Body of pancreas (tissue), 4 donors: ENCODE results near the gene CXCL5. TPM values are rescaled to one million over a fixed set of nuclear protein-coding genes. Genes with fewer than 3 reads are reported as not detected.

Experiments
- ATAC-seq: fragments of 150-250 bp; one replicate; pipeline ENCODE4 v1.9.1; 2016
- DNase-seq, 4 donors: peaks; one replicate each; pipeline ENCODE4 v3.0.0-alpha.2; 2019
- H3K27ac ChIP-seq, 4 donors: fragments of 200-600 bp; sonication (generic); 1 replicate in 3 of 4; 2 replicates in 1 of 4; pipeline versions ENCODE4 v1.5.1 to v1.6.1; 2016 to 2019; ENCODE audit warnings: mild to moderate bottlenecking in 1 of 4, mixed read lengths in 1 of 4, moderate library complexity in 1 of 4
- H3K27me3 ChIP-seq, 2 donors: fragments of 200-600 bp; sonication (generic); one replicate each; pipeline ENCODE4 v1.6.0; 2016; ENCODE audit warnings: mild to moderate bottlenecking in 1 of 2
- H3K36me3 ChIP-seq, 2 donors: fragments of 200-600 bp; sonication (generic); replicated peaks in 1 of 2; 2 replicates each; pipeline ENCODE4 v1.5.1; 2016; ENCODE audit warnings: low read depth in 2 of 2; ENCODE audit not compliant: insufficient read depth in 1 of 2
- H3K4me1 ChIP-seq: fragments of 200-600 bp; sonication (generic); one replicate; pipeline ENCODE4 v1.6.0; 2016
- H3K4me3 ChIP-seq, 2 donors: fragments of 200-600 bp; sonication (generic); 1 replicate in 1 of 2; 2 replicates in 1 of 2; pipeline ENCODE4 v1.5.1; 2016 to 2019
- H3K9me3 ChIP-seq, 3 donors: fragments of 200-600 bp; sonication (generic); 1 replicate in 2 of 3; 2 replicates in 1 of 3; pipeline ENCODE4 v1.5.1; 2016
- POLR2A ChIP-seq, 3 donors: fragments of 450-650 bp; IDR thresholded peaks; one replicate each; pipeline ENCODE4 v1.6.1; 2016; ENCODE audit warnings: antibody characterized with exemption in 3 of 3, mild to moderate bottlenecking in 2 of 3
- WGBS, 2 donors: methylation state at CpG; one replicate each; pipeline ENCODE4 v1.1.5; 2017; 5-methylcytosine and 5-hydroxymethylcytosine counted together
- intact Hi-C: fragments of 100-400 bp; cut with DNase I; formaldehyde crosslinking; loops from one replicate; pipeline ENCODE4 v1.15.1; 2023
- total RNA-seq, 2 donors: library from RNA; depleted of rRNA; stranded (reverse); fragments of >200 nt; gene quantifications; one replicate each; pipeline ENCODE4 v1.1.0, GENCODE V29; 2016
- TF ChIP-seq, protein P1 (sequence below), 7 experiments: fragments of 450-650 bp in 4 of 7; fragments of 200-600 bp in 3 of 7; sonication (generic) in 3 of 7; IDR thresholded peaks; one replicate each; pipeline ENCODE4 v1.5.1; 2016 to 2019; ENCODE audit warnings: antibody characterized with exemption in 7 of 7

CXCL5 gene
- total RNA-seq, 2 donors from 2014 or later = not detected

DNA sequence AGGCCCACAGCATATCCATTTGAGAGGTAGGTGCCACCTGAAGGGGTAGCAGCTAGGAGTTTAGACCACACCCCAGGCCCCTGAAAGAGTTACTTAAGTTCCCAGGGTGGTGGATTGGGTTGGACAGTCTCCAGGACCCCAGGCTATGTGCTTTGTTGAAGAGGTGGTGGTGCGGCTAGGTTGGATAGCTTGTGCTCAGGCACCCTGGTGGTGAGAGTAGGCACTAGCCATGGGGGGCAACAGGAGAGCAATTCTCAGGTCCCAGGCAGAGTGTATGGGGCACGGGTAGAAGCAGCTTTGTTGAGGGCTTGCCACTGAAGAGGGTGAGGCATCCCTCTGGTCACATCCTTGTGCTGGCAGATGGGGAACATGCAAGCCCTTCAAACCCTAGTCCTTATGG lies 22.3 kb downstream of the CXCL5 start:
- no peaks in the 10 kb centered on the region for H3K36me3 ChIP-seq
- no peak overlapping the region for H3K27ac ChIP-seq
- no peaks in the 10 kb centered on the region for H3K4me1 ChIP-seq
- intact Hi-C loops = no loop called here
- H3K27me3 ChIP-seq = no peaks in the 10 kb centered on the region
- 82 to 88% methylated on average over 2 of the region's 2 CpGs for WGBS, 2 donors
- ATAC-seq = no peak
- no peak for TF ChIP-seq POLR2A (IDR thresholded peaks at IDR 0.05)
- TF ChIP-seq, protein P1, sequence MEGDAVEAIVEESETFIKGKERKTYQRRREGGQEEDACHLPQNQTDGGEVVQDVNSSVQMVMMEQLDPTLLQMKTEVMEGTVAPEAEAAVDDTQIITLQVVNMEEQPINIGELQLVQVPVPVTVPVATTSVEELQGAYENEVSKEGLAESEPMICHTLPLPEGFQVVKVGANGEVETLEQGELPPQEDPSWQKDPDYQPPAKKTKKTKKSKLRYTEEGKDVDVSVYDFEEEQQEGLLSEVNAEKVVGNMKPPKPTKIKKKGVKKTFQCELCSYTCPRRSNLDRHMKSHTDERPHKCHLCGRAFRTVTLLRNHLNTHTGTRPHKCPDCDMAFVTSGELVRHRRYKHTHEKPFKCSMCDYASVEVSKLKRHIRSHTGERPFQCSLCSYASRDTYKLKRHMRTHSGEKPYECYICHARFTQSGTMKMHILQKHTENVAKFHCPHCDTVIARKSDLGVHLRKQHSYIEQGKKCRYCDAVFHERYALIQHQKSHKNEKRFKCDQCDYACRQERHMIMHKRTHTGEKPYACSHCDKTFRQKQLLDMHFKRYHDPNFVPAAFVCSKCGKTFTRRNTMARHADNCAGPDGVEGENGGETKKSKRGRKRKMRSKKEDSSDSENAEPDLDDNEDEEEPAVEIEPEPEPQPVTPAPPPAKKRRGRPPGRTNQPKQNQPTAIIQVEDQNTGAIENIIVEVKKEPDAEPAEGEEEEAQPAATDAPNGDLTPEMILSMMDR (IDR thresholded peaks at IDR 0.05) = no peak
- no peak overlapping the region for H3K4me3 ChIP-seq
- H3K9me3 ChIP-seq = no peaks in the 10 kb centered on the region
- DNase-seq = no peak

DNA sequence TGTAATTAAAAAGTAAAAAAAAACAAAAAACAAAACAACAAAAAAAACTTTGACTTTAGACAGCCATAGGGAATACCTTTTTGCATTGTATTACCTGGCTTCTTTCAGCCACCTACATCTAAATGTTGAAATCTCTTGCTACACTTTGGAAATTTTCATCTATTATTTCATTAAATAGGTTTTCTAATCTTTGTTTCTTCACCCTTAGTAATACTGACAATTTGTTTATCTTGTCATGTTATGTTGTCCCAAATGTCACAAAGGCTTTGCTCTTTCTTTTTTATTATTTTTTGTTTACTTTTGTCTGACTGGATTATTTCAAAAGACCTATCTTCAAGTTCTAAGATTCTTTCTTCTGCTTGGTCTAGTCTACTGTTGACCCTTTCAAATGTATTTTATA lies 24.1 kb downstream of the CXCL5 start:
- Histone ChIP-seq H3K36me3 (no peaks in the 10 kb centered on the region), H3K27ac (no peak overlapping the region), H3K4me1 (no peaks in the 10 kb centered on the region), H3K9me3 (no peaks in the 10 kb centered on the region), H3K27me3 (no peaks in the 10 kb centered on the region), H3K4me3 (no peak overlapping the region)
- TF ChIP-seq POLR2A (IDR thresholded peaks at IDR 0.05) = no peak
- TF ChIP-seq, protein P1 (IDR thresholded peaks at IDR 0.05) = no peak
- DNase-seq = no peak
- no peak for ATAC-seq
- intact Hi-C loops = no loop called here

DNA sequence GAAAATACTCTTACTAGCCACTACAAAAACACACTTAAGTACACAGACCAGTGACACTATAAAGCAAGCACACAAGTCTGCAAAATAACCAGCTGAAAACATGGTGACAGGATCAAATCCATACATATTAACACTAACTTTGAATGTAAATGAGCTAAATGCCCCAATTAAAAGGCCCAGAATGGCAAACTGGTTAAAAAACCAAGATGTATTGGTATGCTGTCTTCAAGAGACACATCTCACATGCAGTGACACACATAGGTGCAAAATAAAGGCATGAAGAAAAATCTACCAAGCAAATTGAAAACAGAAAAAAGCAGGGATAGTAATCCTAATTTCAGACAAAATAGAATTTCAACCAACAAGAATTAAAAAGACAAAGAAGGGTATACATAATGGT lies 27.5 kb downstream of the CXCL5 start:
- TF ChIP-seq, protein P1 (IDR thresholded peaks at IDR 0.05) = no peak
- TF ChIP-seq POLR2A (IDR thresholded peaks at IDR 0.05) = no peak
- DNase-seq (no peak), ATAC-seq (no peak)
- no peaks in the 10 kb centered on the region for H3K9me3 ChIP-seq
- H3K36me3 ChIP-seq = no peaks in the 10 kb centered on the region
- intact Hi-C loops = no loop called here
- H3K27ac ChIP-seq = no peak overlapping the region
- no peaks in the 10 kb centered on the region for H3K27me3 ChIP-seq
- no peak overlapping the region for H3K4me3 ChIP-seq
- H3K4me1 ChIP-seq = no peaks in the 10 kb centered on the region

DNA sequence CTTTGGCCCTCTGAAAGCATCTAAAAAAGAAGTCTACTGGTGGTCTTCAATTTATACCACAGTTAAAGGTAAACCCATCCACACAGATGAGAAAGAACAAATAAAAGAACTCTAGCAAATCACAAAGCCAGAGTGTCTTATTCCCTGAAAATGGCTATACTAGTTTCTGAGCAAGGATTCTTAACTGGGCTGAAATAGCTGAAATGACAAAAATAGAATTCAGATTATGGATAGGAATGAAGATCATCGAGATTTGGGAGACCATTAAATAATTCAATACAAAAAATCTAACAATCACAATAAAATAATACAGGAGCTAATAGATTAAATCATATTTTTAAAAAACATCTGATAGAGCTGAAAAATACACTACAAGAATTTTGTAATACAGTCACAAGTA lies 28.5 kb downstream of the CXCL5 start:
- DNase-seq = no peak
- H3K4me3 ChIP-seq = no peak overlapping the region
- 69 to 90% methylated on average over 1 of the region's 1 CpG for WGBS, 2 donors
- TF ChIP-seq, protein P1 (IDR thresholded peaks at IDR 0.05) = no peak
- no peak for TF ChIP-seq POLR2A (IDR thresholded peaks at IDR 0.05)
- intact Hi-C loops = no loop called here
- ATAC-seq = no peak
- no peaks in the 10 kb centered on the region for H3K36me3 ChIP-seq
- H3K9me3 ChIP-seq = no peaks in the 10 kb centered on the region
- no peak overlapping the region for H3K27ac ChIP-seq
- H3K4me1 ChIP-seq = no peaks in the 10 kb centered on the region
- no peaks in the 10 kb centered on the region for H3K27me3 ChIP-seq

DNA sequence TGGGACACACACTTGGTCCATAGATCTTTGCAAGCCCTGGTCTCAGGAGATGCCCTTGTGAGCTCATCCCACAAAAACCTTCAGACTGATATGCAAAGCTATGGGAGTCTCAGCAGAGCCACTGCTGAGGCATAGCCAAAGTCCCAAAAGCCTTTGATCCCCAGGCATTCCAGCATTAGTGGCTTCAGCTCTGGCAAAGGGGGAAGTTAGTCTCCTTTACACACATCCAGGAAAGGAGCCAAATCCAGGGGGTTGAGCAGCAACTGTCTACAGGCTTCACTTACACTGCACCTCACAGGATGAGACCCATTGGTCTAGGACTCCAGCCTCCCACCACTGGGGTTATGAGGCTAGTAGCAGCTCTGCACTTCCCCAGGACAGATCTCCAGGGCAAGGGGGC lies 30.6 kb downstream of the CXCL5 start:
- Histone ChIP-seq H3K4me1 (no peaks in the 10 kb centered on the region), H3K27me3 (no peaks in the 10 kb centered on the region), H3K4me3 (no peak overlapping the region), H3K27ac (no peak overlapping the region), H3K36me3 (no peaks in the 10 kb centered on the region), H3K9me3 (no peaks in the 10 kb centered on the region)
- ATAC-seq = no peak
- intact Hi-C loops = no loop called here
- DNase-seq = no peak
- TF ChIP-seq, protein P1 (IDR thresholded peaks at IDR 0.05) = no peak
- no peak for TF ChIP-seq POLR2A (IDR thresholded peaks at IDR 0.05)
